ENCODE results near the gene SAPCD2. TPM values are rescaled to one million over a fixed set of nuclear protein-coding genes. Genes with fewer than 3 reads are reported as not detected.

Gene SAPCD2
- total and polyA plus RNA-seq, 2 of the 4 experiments (the other 2 are of a cell fraction), result 3.4 to 4.9 TPM

- H3K9ac ChIP-seq (ENCODE audit: low read depth, low read length), result no peak overlapping the region
- dilution Hi-C loops (cut with HindIII; ENCODE audit: low sequenced_read_pairs, unreplicated experiment) (no loop called here), intact Hi-C loops (cut with micrococcal nuclease) (no loop called here), in situ Hi-C loops (cut with MboI; ENCODE audit: low sequenced_read_pairs) (no loop called here)
- H3K79me1 ChIP-seq (ENCODE audit: low read depth in 1 of 2, low read length in 2 of 2), result peaks cover 0 to 20% of the 10 kb centered on the region in 2 experiments; a peak in 2 of 4 replicates
- no peak overlapping the region for H3K14ac ChIP-seq (replicated peaks; ENCODE audit: low read depth, low read length)
- H3K18ac ChIP-seq (ENCODE audit: low read depth, low read length), result no peak overlapping the region
- BruUV-seq (replicated peaks), result no TSS peak
- no peaks in the 10 kb centered on the region for H3K4me1 ChIP-seq (ENCODE audit: control insufficient read depth, insufficient read depth, low read length)
- no peak overlapping the region for H2BK15ac ChIP-seq (ENCODE audit: low read depth, low read length)
- ATAC-seq (ENCODE audit: low read depth), result no peak
- H3K27ac ChIP-seq (ENCODE audit: insufficient read depth, low read length), result no peak overlapping the region
- no peak for DNase-seq
- H4K8ac ChIP-seq (ENCODE audit: low read depth in 2 of 2, low read length in 2 of 2), result no peak overlapping the region
- WGBS, 2 experiments (ENCODE audit: extremely low coverage in 2 of 2, insufficient read length in 1 of 2), result 97% methylated on average over 11 of the region's 31 CpGs; no CpG with 5 or more reads in 1 of the 2 experiments
- H2BK120ac ChIP-seq (ENCODE audit: low read depth, low read length), result no peak overlapping the region
- ChIA-PET POLR2A (ENCODE audit: unreplicated experiment) (no interaction called here), CTCF (no interaction called here)
- no peak overlapping the region for H2BK5ac ChIP-seq (ENCODE audit: low read depth, low read length, poor library complexity, severe bottlenecking)
- no peak overlapping the region for H2AK5ac ChIP-seq (ENCODE audit: low read depth, low read length)
- peaks cover 85% of the 10 kb centered on the region for H3K36me3 ChIP-seq (ENCODE audit: control insufficient read depth, insufficient read depth, low read length)
- H3K23ac ChIP-seq (ENCODE audit: low read depth, low read length), result no peak overlapping the region
- no peak for TF ChIP-seq MAZ (IDR thresholded peaks at IDR 0.05; ENCODE audit: borderline replicate concordance, low read depth, low read length)
- no peak for TF ChIP-seq MAFK (IDR thresholded peaks at IDR 0.05; ENCODE audit: low read depth, low read length)
- no peak for TF ChIP-seq RCOR1 (IDR thresholded peaks at IDR 0.05; ENCODE audit: insufficient replicate concordance, low read length)
- no peak for TF ChIP-seq CHD1 (IDR thresholded peaks at IDR 0.05; ENCODE audit: low read depth, low read length)
- TF ChIP-seq MXI1 (IDR thresholded peaks at IDR 0.05; ENCODE audit: borderline replicate concordance, low read depth, low read length), result no peak
- no peak for TF ChIP-seq USF2 (IDR thresholded peaks at IDR 0.05; ENCODE audit: low read depth, low read length)
- TF ChIP-seq ELK1 (IDR thresholded peaks at IDR 0.05; ENCODE audit: borderline replicate concordance, low read depth, low read length), result no peak
- TF ChIP-seq CTCF (conservative IDR thresholded peaks at IDR 0.05; ENCODE audit: low read depth, low read length), result no peak
- TF ChIP-seq BHLHE40 (IDR thresholded peaks at IDR 0.05; ENCODE audit: low read depth, low read length), result no peak
- TF ChIP-seq CEBPB (IDR thresholded peaks at IDR 0.05; ENCODE audit: low read depth, low read length), result no peak
- TF ChIP-seq POLR2A (IDR thresholded peaks at IDR 0.05; ENCODE audit: low read depth, low read length), result no peak
- no peak for TF ChIP-seq RAD21 (IDR thresholded peaks at IDR 0.05; ENCODE audit: low read length)
- no peak for TF ChIP-seq NFE2L2 (IDR thresholded peaks at IDR 0.05; ENCODE audit: low read depth, low read length)
- no peak for TF ChIP-seq FOS (IDR thresholded peaks at IDR 0.05; ENCODE audit: low read depth, low read length)
- no peak for TF ChIP-seq SMC3 (IDR thresholded peaks at IDR 0.05; ENCODE audit: low read depth, low read length)
- H3K27me3 ChIP-seq (ENCODE audit: control insufficient read depth, insufficient read depth, low read length), result no peaks in the 10 kb centered on the region
- no peaks in the 10 kb centered on the region; the same call in 1 of the 2 replicates for H3K9me3 ChIP-seq (ENCODE audit: control insufficient read depth, insufficient read depth, low read length)
- H3K4ac ChIP-seq (ENCODE audit: low read depth, low read length), result no peak overlapping the region
- no peak overlapping the region for H2BK20ac ChIP-seq (ENCODE audit: low read depth, low read length)
- no peak overlapping the region for H3K56ac ChIP-seq (ENCODE audit: extremely low read depth, insufficient read depth, low read length)
- H4K91ac ChIP-seq (ENCODE audit: insufficient read depth, low read depth, low read length), result no peak overlapping the region
- no peak overlapping the region for H4K5ac ChIP-seq (ENCODE audit: low read depth, low read length)
- H4K20me1 ChIP-seq (ENCODE audit: insufficient read depth, low read length), result peaks cover 5% of the 10 kb centered on the region
- no peaks in the 10 kb centered on the region; the same call in 1 of the 2 replicates for H3K9me1 ChIP-seq (ENCODE audit: insufficient read depth, low read length)
- no peak overlapping the region for H2AFZ ChIP-seq (replicated peaks; ENCODE audit: low read length, poor library complexity)
- H2AK9ac ChIP-seq (replicated peaks; ENCODE audit: low read depth, low read length, poor library complexity), result no peak overlapping the region
- no peak overlapping the region for H3K4me3 ChIP-seq (ENCODE audit: insufficient read depth, low read depth, low read length)
- no peak overlapping the region for H3K4me2 ChIP-seq (ENCODE audit: low read depth, low read length)
Measured at GRCh38 chr9:137105814-137106661, 35.7 kb upstream of the SAPCD2 start.
